ENCODE measurements around the gene DOK3.

DOK3 gene

GRCh38 chr5:177512736-177513380 is 3.2 kb upstream of the DOK3 start:
- no peak for DNase-seq

GRCh38 chr5:177511796-177512675 is 2.4 kb upstream of the DOK3 start:
- DNase-seq, result no peak

GRCh38 chr5:177511181-177511580 is 1.6 kb upstream of the DOK3 start:
- DNase-seq, result no peak

GRCh38 chr5:177510567-177511053 is 984 bp upstream of the DOK3 start:
- no peak for DNase-seq

- DNase-seq, result no peak
Measured at GRCh38 chr5:177509991-177510566, 453 bp upstream of the DOK3 start.

- DNase-seq, result no peak
Measured at GRCh38 chr5:177508837-177509236, 789 bp downstream of the DOK3 start.

GRCh38 chr5:177508221-177508611 is 1.4 kb downstream of the DOK3 start:
- DNase-seq, result no peak

- DNase-seq, result no peak
Measured at GRCh38 chr5:177507596-177508220, 1.9 kb downstream of the DOK3 start.

GRCh38 chr5:177507165-177507564 is 2.5 kb downstream of the DOK3 start:
- no peak for DNase-seq

- no peak for DNase-seq
Measured at GRCh38 chr5:177505075-177505474, 4.6 kb downstream of the DOK3 start.

GRCh38 chr5:177504086-177505056 is 5.3 kb downstream of the DOK3 start:
- DNase-seq, result no peak

- no peak for DNase-seq
Measured at GRCh38 chr5:177503351-177504085, 6.1 kb downstream of the DOK3 start.

- no peak for DNase-seq
Measured at GRCh38 chr5:177502886-177503285, 6.7 kb downstream of the DOK3 start.

- DNase-seq, result no peak
Measured at GRCh38 chr5:177501874-177502678, 7.5 kb downstream of the DOK3 start.

- peak; percentile 85 to 88 for DNase-seq
Measured at GRCh38 chr5:177500685-177501522, 8.7 kb downstream of the DOK3 start.

GRCh38 chr5:177499842-177500241 is 9.8 kb downstream of the DOK3 start:
- no peak for DNase-seq

GRCh38 chr5:177498013-177498787 is 11.4 kb downstream of the DOK3 start:
- DNase-seq, result no peak

- DNase-seq, result peak; percentile 94 to 95
Measured at GRCh38 chr5:177497292-177498012, 12.2 kb downstream of the DOK3 start, which contains the start of gene PDLIM7. Gene PDLIM7, minus strand, starts transcription at chr5:177497604. Its CDS starts 1,092 bp downstream, at chr5:177496512.

All from activated CD4-positive, alpha-beta T cell treated with anti-CD3 and anti-CD28 coated beads for 4 hours (primary cell).